Neural cell (in vitro differentiated cells): ENCODE measurements around the gene MOV10L1. TPM values are rescaled to one million over a fixed set of nuclear protein-coding genes. Genes with fewer than 3 reads are reported as not detected.

Experiments used
- H2AFZ ChIP-seq: fragments of 200-600, 300-800 bp; sonication (generic), shearing (Covaris generic); 2 replicates; pipeline ENCODE4 v1.6.0; 2014; ENCODE audit warnings: low read depth, mild to moderate bottlenecking, antibody characterized with exemption, low read length, moderate library complexity
- H3F3A ChIP-seq: fragments of 200-600 bp; shearing (Covaris generic); 2 replicates; pipeline ENCODE4 v1.6.1; 2016; ENCODE audit warnings: mild to moderate bottlenecking, moderate library complexity, mixed read lengths, antibody characterized with exemption, low read length; ENCODE audit not compliant: insufficient read depth, poor library complexity, severe bottlenecking
- H3K27ac ChIP-seq: fragments of 200-600, 300-800 bp; sonication (generic), shearing (Covaris generic); 2 replicates; pipeline ENCODE4 v1.5.1; 2014; ENCODE audit warnings: mild to moderate bottlenecking, low read length, moderate library complexity
- H3K27me3 ChIP-seq: fragments of 300-800, 200-600 bp; sonication (generic), shearing (Covaris generic); 2 replicates; pipeline ENCODE4 v1.6.0; 2014; ENCODE audit warnings: mild to moderate bottlenecking, low read depth, low read length, moderate library complexity; ENCODE audit not compliant: insufficient read depth
- H3K36me3 ChIP-seq: fragments of 300-800, 200-600 bp; sonication (generic), shearing (Covaris generic); 2 replicates; pipeline ENCODE4 v1.5.1; 2014; ENCODE audit warnings: mild to moderate bottlenecking, antibody characterized with exemption, low read length, moderate library complexity; ENCODE audit not compliant: insufficient read depth
- H3K4me2 ChIP-seq: fragments of 300-800, 200-600 bp; sonication (generic), shearing (Covaris generic); 2 replicates; pipeline ENCODE4 v1.6.0; 2014; ENCODE audit warnings: mild to moderate bottlenecking, low read length
- H3K4me3 ChIP-seq: fragments of 300-800, 200-600 bp; sonication (generic), shearing (Covaris generic); 2 replicates; pipeline ENCODE4 v1.5.1; 2014; ENCODE audit warnings: mild to moderate bottlenecking, low read length, moderate library complexity
- H3K79me2 ChIP-seq: fragments of 200-600 bp; shearing (Covaris generic); replicated peaks from 2 replicates; pipeline ENCODE4 v1.6.0; 2014; ENCODE audit warnings: mild to moderate bottlenecking, low read length, moderate library complexity; ENCODE audit not compliant: insufficient read depth
- H3K9ac ChIP-seq: fragments of 300-800, 200-600 bp; sonication (generic), shearing (Covaris generic); 2 replicates; pipeline ENCODE4 v1.6.1; 2016; ENCODE audit warnings: mild to moderate bottlenecking, low read length, mixed read lengths
- H3K9me2 ChIP-seq: fragments of 200-600 bp; shearing (Covaris generic); 2 replicates; pipeline ENCODE4 v1.6.1; 2016; ENCODE audit warnings: mild to moderate bottlenecking, low read length, mixed read lengths; ENCODE audit not compliant: insufficient read depth
- H3K9me3 ChIP-seq: fragments of 200-600, 300-800 bp; sonication (generic), shearing (Covaris generic); 2 replicates; pipeline ENCODE4 v1.6.1; 2016; ENCODE audit warnings: mild to moderate bottlenecking, mixed run types, low read length, moderate library complexity, mixed read lengths
- H4K20me1 ChIP-seq: fragments of 200-600 bp; shearing (Covaris generic); 2 replicates; pipeline ENCODE4 v1.6.1; 2016; ENCODE audit warnings: mild to moderate bottlenecking, mixed run types; ENCODE audit not compliant: insufficient read depth
- CTCF ChIP-seq: fragments of 450-650 bp; IDR thresholded peaks from 2 replicates; pipeline ENCODE4 v1.5.1; 2014; ENCODE audit warnings: antibody characterized with exemption, mild to moderate bottlenecking, moderate library complexity; ENCODE audit not compliant: poor library complexity, severe bottlenecking
- EP300 ChIP-seq: fragments of 450-650 bp; conservative IDR thresholded peaks from 2 replicates; pipeline ENCODE4 v1.6.1; 2014; ENCODE audit warnings: antibody characterized with exemption, mild to moderate bottlenecking, moderate library complexity; ENCODE audit not compliant: poor library complexity, severe bottlenecking
- MXI1 ChIP-seq: fragments of 450-650 bp; conservative IDR thresholded peaks from 2 replicates; pipeline ENCODE4 v1.6.1; 2014; ENCODE audit warnings: antibody characterized with exemption, mild to moderate bottlenecking; ENCODE audit not compliant: poor library complexity, severe bottlenecking
- POLR2AphosphoS5 ChIP-seq: IDR thresholded peaks from 2 replicates; pipeline ENCODE4 v1.6.1; 2012
- RAD21 ChIP-seq: fragments of 450-650 bp; conservative IDR thresholded peaks from 2 replicates; pipeline ENCODE4 v1.6.1; 2014; ENCODE audit warnings: antibody characterized with exemption, mild to moderate bottlenecking, moderate library complexity
- REST ChIP-seq: IDR thresholded peaks from 2 replicates; pipeline ENCODE4 v1.6.1; 2012; ENCODE audit warnings: borderline replicate concordance
- SMC3 ChIP-seq: fragments of 450-650 bp; conservative IDR thresholded peaks from 2 replicates; pipeline ENCODE4 v1.6.1; 2014; ENCODE audit warnings: antibody characterized with exemption, mild to moderate bottlenecking, moderate library complexity; ENCODE audit not compliant: poor library complexity
- TAF1 ChIP-seq: IDR thresholded peaks from 2 replicates; pipeline ENCODE4 v1.6.1; 2012; ENCODE audit warnings: low read depth
- polyA plus RNA-seq: library from polyadenylated mRNA; depleted of rRNA; stranded (reverse); fragments of >200 nt; gene quantifications from 2 replicates; pipeline ENCODE4 v1.2.3, GENCODE V29; 2014

The MOV10L1 gene
- polyA plus RNA-seq, 1 donor from 2014 or later = not detected

- Histone ChIP-seq H3K9me3 (no peaks in the 10 kb centered on the region), H4K20me1 (no peaks in the 10 kb centered on the region), H3K27me3 (no peaks in the 10 kb centered on the region), H3F3A (no peaks in the 10 kb centered on the region), H3K79me2 (no peaks in the 10 kb centered on the region), H3K4me2 (no peak overlapping the region), H3K27ac (peak overlapping the region; percentile 67), H3K36me3 (no peaks in the 10 kb centered on the region), H3K4me3 (peak overlapping the region; percentile 12), H3K9me2 (no peaks in the 10 kb centered on the region), H3K9ac (peak overlapping the region; percentile 46), H2AFZ (no peak overlapping the region)
- TF ChIP-seq SMC3 (no peak), TAF1 (no peak), CTCF (no peak), MXI1 (no peak)
These were observed 58.3 kb downstream of the MOV10L1 start for GRCh38 chr22:50148166-50148500.

- TF ChIP-seq RAD21 = no peak
- peak; percentile 32 for TF ChIP-seq CTCF
- TF ChIP-seq EP300 = no peak
- no peak for TF ChIP-seq MXI1
- Histone ChIP-seq H2AFZ (no peak overlapping the region), H3K27ac (no peak overlapping the region)
These were observed 59.4 kb downstream of the MOV10L1 start for GRCh38 chr22:50148991-50149721.

GRCh38 chr22:50150161-50151129 is 60.6 kb downstream of the MOV10L1 start:
- no peaks in the 10 kb centered on the region for H3K79me2 ChIP-seq
- no peak overlapping the region for H3K4me3 ChIP-seq
- H3K9me3 ChIP-seq = no peaks in the 10 kb centered on the region
- no peaks in the 10 kb centered on the region for H3K9me2 ChIP-seq
- no peaks in the 10 kb centered on the region for H3F3A ChIP-seq
- H3K36me3 ChIP-seq = no peaks in the 10 kb centered on the region
- H4K20me1 ChIP-seq = no peaks in the 10 kb centered on the region
- no peak overlapping the region for H3K9ac ChIP-seq
- H2AFZ ChIP-seq = no peak overlapping the region
- H3K27ac ChIP-seq = no peak overlapping the region
- no peaks in the 10 kb centered on the region for H3K27me3 ChIP-seq
- H3K4me2 ChIP-seq = no peak overlapping the region
- TF ChIP-seq REST (no peak), CTCF (no peak), SMC3 (no peak), TAF1 (no peak), POLR2AphosphoS5 (no peak), MXI1 (no peak), EP300 (no peak), RAD21 (no peak)

More at GRCh38 chr22:50148991-50149721, 59.4 kb downstream of the MOV10L1 start:
- Histone ChIP-seq H3K9me3 (no peaks in the 10 kb centered on the region), H3K4me3 (no peak overlapping the region), H3K9me2 (no peaks in the 10 kb centered on the region), H3K36me3 (no peaks in the 10 kb centered on the region), H4K20me1 (no peaks in the 10 kb centered on the region), H3F3A (no peaks in the 10 kb centered on the region), H3K79me2 (no peaks in the 10 kb centered on the region), H3K9ac (no peak overlapping the region), H3K27me3 (no peaks in the 10 kb centered on the region), H3K4me2 (no peak overlapping the region)
